DND-41 (cell line): Measurements from ENCODE around the gene RRP15.
A peak's percentile ranks its signal among the peaks of the same experiment; 100 is the strongest.

Experiments used
- ATAC-seq: fragments of 200-7000 bp; cut with Tn5 transposase; 3 replicates; pipeline ENCODE4 v1.9.1; 2021; ENCODE audit warnings: low read depth; ENCODE audit not compliant: insufficient read depth
- DNase-seq: peaks from one replicate; pipeline ENCODE4 v3.0.0-alpha.2; 2020
- H2AFZ ChIP-seq: 2 replicates; pipeline ENCODE4 v1.6.0; 2012; ENCODE audit warnings: low read depth, low read length
- H3K27ac ChIP-seq: 2 replicates; pipeline ENCODE4 v1.5.1; 2012; ENCODE audit warnings: low read length, inconsistent platforms
- H3K27me3 ChIP-seq: fragments of 200-600 bp; sonication (generic); 2 replicates; pipeline ENCODE4 v1.6.0; 2012; ENCODE audit warnings: low read length, mild to moderate bottlenecking, inconsistent platforms; ENCODE audit not compliant: insufficient read depth, poor library complexity
- H3K36me3 ChIP-seq: 2 replicates; pipeline ENCODE4 v1.5.1; 2012; ENCODE audit warnings: low read length, inconsistent platforms; ENCODE audit not compliant: insufficient read depth
- H3K4me1 ChIP-seq: 2 replicates; pipeline ENCODE4 v1.5.1; 2012; ENCODE audit warnings: mild to moderate bottlenecking, low read length; ENCODE audit not compliant: insufficient read depth
- H3K4me2 ChIP-seq: 2 replicates; pipeline ENCODE4 v1.6.0; 2012; ENCODE audit warnings: mild to moderate bottlenecking, moderate library complexity, low read length, inconsistent platforms; ENCODE audit not compliant: insufficient read depth
- H3K4me3 ChIP-seq, 2 experiments: fragments of 200-600 bp in 1 of 2; shearing (Covaris generic) in 1 of 2; 2 replicates each; pipeline ENCODE4 v1.5.1; 2012 to 2016; ENCODE audit warnings: inconsistent platforms in 2 of 2, low read length in 2 of 2, mild to moderate bottlenecking in 2 of 2, low read depth in 1 of 2, moderate library complexity in 1 of 2
- H3K79me2 ChIP-seq: 2 replicates; pipeline ENCODE4 v1.6.0; 2012; ENCODE audit warnings: low read length, inconsistent platforms; ENCODE audit not compliant: insufficient read depth
- H3K9ac ChIP-seq: 2 replicates; pipeline ENCODE4 v1.6.0; 2012; ENCODE audit warnings: low read depth, mild to moderate bottlenecking, inconsistent platforms, low read length, moderate library complexity
- H3K9me3 ChIP-seq: 2 replicates; pipeline ENCODE4 v1.5.1; 2012; ENCODE audit warnings: low read length, moderate library complexity, mild to moderate bottlenecking, inconsistent platforms; ENCODE audit not compliant: insufficient read depth, severe bottlenecking
- H4K20me1 ChIP-seq: 2 replicates; pipeline ENCODE4 v1.6.0; 2012; ENCODE audit warnings: low read length; ENCODE audit not compliant: insufficient read depth
- CTCF ChIP-seq: IDR thresholded peaks from 2 replicates; pipeline ENCODE4 v1.5.1; 2012; ENCODE audit warnings: borderline replicate concordance, low read length, moderate library complexity, mild to moderate bottlenecking; ENCODE audit not compliant: poor library complexity, severe bottlenecking; ENCODE audit errors: extremely low read depth
- EZH2 ChIP-seq: IDR thresholded peaks from 3 replicates; pipeline ENCODE4 v1.6.1; 2012; ENCODE audit warnings: borderline replicate concordance, low read depth, mild to moderate bottlenecking, moderate library complexity, low read length, inconsistent platforms; ENCODE audit not compliant: severe bottlenecking

The RRP15 gene

GRCh38 chr1:218299416-218299815 lies 14.3 kb downstream of the RRP15 start:
- Histone ChIP-seq H3K9me3 (no peaks in the 10 kb centered on the region), H3K27me3 (no peaks in the 10 kb centered on the region), H4K20me1 (peaks cover 6% of the 10 kb centered on the region; the same call in 1 of the 2 replicates), H2AFZ (no peak overlapping the region), H3K4me2 (no peak overlapping the region), H3K27ac (no peak overlapping the region), H3K4me3 (no peak overlapping the region), H3K79me2 (peaks cover 4% of the 10 kb centered on the region; the same call in 1 of the 2 replicates), H3K36me3 (no peaks in the 10 kb centered on the region), H3K9ac (no peak overlapping the region), H3K4me1 (no peaks in the 10 kb centered on the region)
- DNase-seq: no peak
- no peak for ATAC-seq
- TF ChIP-seq CTCF (peak; percentile 48), EZH2 (no peak)

- no peaks in the 10 kb centered on the region for H3K4me1 ChIP-seq
- H3K36me3 ChIP-seq: peaks cover 3% of the 10 kb centered on the region; the same call in 1 of the 2 replicates
- no peak for DNase-seq
These were observed 16.1 kb downstream of the RRP15 start for GRCh38 chr1:218301217-218301616.

GRCh38 chr1:218302155-218302554 lies 17.1 kb downstream of the RRP15 start:
- Histone ChIP-seq H4K20me1 (peaks cover 4% of the 10 kb centered on the region; the same call in 1 of the 2 replicates), H2AFZ (no peak overlapping the region), H3K36me3 (peaks cover 3% of the 10 kb centered on the region; the same call in 1 of the 2 replicates), H3K27ac (no peak overlapping the region), H3K4me1 (no peaks in the 10 kb centered on the region), H3K9me3 (no peaks in the 10 kb centered on the region), H3K4me2 (no peak overlapping the region), H3K4me3 (no peak overlapping the region), H3K9ac (no peak overlapping the region), H3K27me3 (no peaks in the 10 kb centered on the region), H3K79me2 (peaks cover 4% of the 10 kb centered on the region; the same call in 1 of the 2 replicates)
- TF ChIP-seq CTCF (no peak), EZH2 (no peak)
- no peak for DNase-seq
- no peak for ATAC-seq

More at GRCh38 chr1:218301217-218301616, 16.1 kb downstream of the RRP15 start:
- no peak overlapping the region for H3K9ac ChIP-seq
- no peak overlapping the region for H2AFZ ChIP-seq
- H4K20me1 ChIP-seq: peaks cover 6% of the 10 kb centered on the region; the same call in 1 of the 2 replicates
- H3K27ac ChIP-seq: no peak overlapping the region
- no peak for TF ChIP-seq EZH2
- TF ChIP-seq CTCF: no peak
- H3K79me2 ChIP-seq: peaks cover 4% of the 10 kb centered on the region; the same call in 1 of the 2 replicates
- no peak overlapping the region for H3K4me3 ChIP-seq
- no peak for ATAC-seq
- H3K27me3 ChIP-seq: no peaks in the 10 kb centered on the region
- H3K4me2 ChIP-seq: no peak overlapping the region
- no peaks in the 10 kb centered on the region for H3K9me3 ChIP-seq
